Head of caudate nucleus (tissue), 42 donors: ENCODE data around the gene SLC34A1.
"Not testable (repeated sequence)": the region's sequence is repeated elsewhere in the genome, so short reads cannot be mapped to it uniquely, and the experiment has no call there.

Source experiments
- DNase-seq, 42 donors: peaks; one replicate each; pipeline versions ENCODE4 v3.0.0 to v3.0.0-alpha.2; 2020 to 2021; ENCODE audit warnings: mixed read lengths in 7 of 42
- intact Hi-C: fragments of 100-400 bp; cut with DNase I; formaldehyde crosslinking; loops from one replicate; pipeline ENCODE4 v1.15.0; 2022

SLC34A1 gene

GRCh38 chr5:177353093-177353492 lies 31.1 kb upstream of the SLC34A1 start:
- DNase-seq: no peak
- intact Hi-C loops: no loop called here

GRCh38 chr5:177354256-177354655 lies 30.0 kb upstream of the SLC34A1 start:
- intact Hi-C loops: no loop called here
- peak in 1 of 42 donors; percentile 26 for DNase-seq

GRCh38 chr5:177354711-177355110 lies 29.5 kb upstream of the SLC34A1 start:
- no peak for DNase-seq
- intact Hi-C loops: no loop called here

GRCh38 chr5:177355162-177355867 lies 28.9 kb upstream of the SLC34A1 start:
- intact Hi-C loops: no loop called here
- no peak for DNase-seq

GRCh38 chr5:177355868-177356168 lies 28.4 kb upstream of the SLC34A1 start:
- intact Hi-C loops: no loop called here

GRCh38 chr5:177356746-177357145 lies 27.5 kb upstream of the SLC34A1 start:
- DNase-seq: no peak
- intact Hi-C loops: no loop called here

More at GRCh38 chr5:177355868-177356168, 28.4 kb upstream of the SLC34A1 start:
- no peak for DNase-seq

GRCh38 chr5:177357146-177357458 lies 27.1 kb upstream of the SLC34A1 start:
- intact Hi-C loops: no loop called here
- no peak for DNase-seq

- intact Hi-C loops: no loop called here
- DNase-seq: peak in 28 of 42 donors; percentile 32 to 79 (median 52)
Observed at GRCh38 chr5:177357459-177358351, 26.5 kb upstream of the SLC34A1 start, which contains the start of gene RGS14. TSS of gene RGS14 (plus strand) at chr5:177357924. CDS start at chr5:177358025, 101 bp downstream.

- no peak for DNase-seq
- intact Hi-C loops: no loop called here
Observed at GRCh38 chr5:177358370-177358819, 25.8 kb upstream of the SLC34A1 start.

GRCh38 chr5:177359451-177359851 lies 24.8 kb upstream of the SLC34A1 start:
- intact Hi-C loops: no loop called here
- DNase-seq: peak in 11 of 42 donors; percentile 44 to 64 (median 54)

GRCh38 chr5:177359860-177360259 lies 24.4 kb upstream of the SLC34A1 start:
- DNase-seq: peak in 10 of 42 donors; percentile 21 to 72 (median 61)
- intact Hi-C loops: no loop called here

- DNase-seq, intact Hi-C loops: not testable (repeated sequence)
Observed at GRCh38 chr5:177360740-177361139, 23.5 kb upstream of the SLC34A1 start.

- intact Hi-C loops: no loop called here
- DNase-seq: peak in 20 of 42 donors; percentile 32 to 81 (median 54)
Observed at GRCh38 chr5:177361418-177362291, 22.6 kb upstream of the SLC34A1 start.

GRCh38 chr5:177362292-177362609 lies 22.0 kb upstream of the SLC34A1 start:
- DNase-seq: no peak
- intact Hi-C loops: no loop called here

- intact Hi-C loops: no loop called here
- DNase-seq: peak in 41 of 42 donors; percentile 51 to 92 (median 80)
Observed at GRCh38 chr5:177362610-177363507, 21.4 kb upstream of the SLC34A1 start.

GRCh38 chr5:177363565-177363964 lies 20.7 kb upstream of the SLC34A1 start:
- no peak for DNase-seq
- intact Hi-C loops: no loop called here

- intact Hi-C loops: no loop called here
- peak in 20 of 42 donors; percentile 24 to 77 (median 58) for DNase-seq
Observed at GRCh38 chr5:177364159-177364962, 19.9 kb upstream of the SLC34A1 start.
